Trophoblast cell (in vitro differentiated cells and primary cell): Measurements from ENCODE around the gene SERPINE1.

Source experiments
- DNase-seq, 2 donors: peaks; one replicate each; pipeline ENCODE4 v3.0.0-alpha.2; 2016
- H2AFZ ChIP-seq: 2 replicates; pipeline ENCODE4 v1.6.1; 2013; ENCODE audit warnings: low read length, moderate library complexity, mild to moderate bottlenecking; ENCODE audit not compliant: insufficient read depth, poor library complexity
- H2AK5ac ChIP-seq: 2 replicates; pipeline ENCODE4 v1.6.1; 2013; ENCODE audit warnings: mild to moderate bottlenecking, low read length
- H2BK120ac ChIP-seq: 2 replicates; pipeline ENCODE4 v1.6.1; 2013; ENCODE audit warnings: low read length, mild to moderate bottlenecking, moderate library complexity; ENCODE audit not compliant: insufficient read depth, poor library complexity
- H2BK12ac ChIP-seq: 2 replicates; pipeline ENCODE4 v1.6.1; 2013; ENCODE audit warnings: mild to moderate bottlenecking, low read length, moderate library complexity
- H2BK5ac ChIP-seq: 2 replicates; pipeline ENCODE4 v1.6.1; 2013; ENCODE audit warnings: low read length, low read depth, moderate library complexity, mild to moderate bottlenecking; ENCODE audit not compliant: poor library complexity
- H3K14ac ChIP-seq: 2 replicates; pipeline ENCODE4 v1.6.1; 2013; ENCODE audit warnings: mild to moderate bottlenecking, low read length
- H3K18ac ChIP-seq: 2 replicates; pipeline ENCODE4 v1.6.1; 2013; ENCODE audit warnings: mild to moderate bottlenecking, low read length
- H3K23ac ChIP-seq: 2 replicates; pipeline ENCODE4 v1.6.1; 2013; ENCODE audit warnings: low read length
- H3K27ac ChIP-seq: 2 replicates; pipeline ENCODE4 v1.5.1; 2013; ENCODE audit warnings: low read depth, mild to moderate bottlenecking, inconsistent platforms, low read length, moderate library complexity
- H3K27me3 ChIP-seq: 2 replicates; pipeline ENCODE4 v1.6.1; 2013; ENCODE audit warnings: inconsistent platforms, mild to moderate bottlenecking, low read length, moderate library complexity; ENCODE audit not compliant: insufficient read depth
- H3K36me3 ChIP-seq, 2 experiments: 1 replicate in 1 of 2; 2 replicates in 1 of 2; pipeline ENCODE4 v1.6.1; 2013; ENCODE audit warnings: low read length in 2 of 2, mild to moderate bottlenecking in 2 of 2, moderate library complexity in 1 of 2; ENCODE audit not compliant: insufficient read depth in 2 of 2, control insufficient read depth in 1 of 2
- H3K4ac ChIP-seq: 2 replicates; pipeline ENCODE4 v1.6.1; 2013; ENCODE audit warnings: low read depth, mild to moderate bottlenecking, low read length, moderate library complexity
- H3K4me1 ChIP-seq, 2 experiments: 1 replicate in 1 of 2; 2 replicates in 1 of 2; pipeline ENCODE4 v1.6.1; 2013; ENCODE audit warnings: low read length in 2 of 2, mild to moderate bottlenecking in 2 of 2, moderate library complexity in 1 of 2; ENCODE audit not compliant: insufficient read depth in 2 of 2, control insufficient read depth in 1 of 2
- H3K4me2 ChIP-seq: 2 replicates; pipeline ENCODE4 v1.6.1; 2013; ENCODE audit warnings: inconsistent platforms, mild to moderate bottlenecking, low read length, moderate library complexity
- H3K4me3 ChIP-seq: 2 replicates; pipeline ENCODE4 v1.5.1; 2013; ENCODE audit warnings: mild to moderate bottlenecking, low read depth, low read length, inconsistent platforms
- H3K79me1 ChIP-seq: one replicate; pipeline ENCODE4 v1.6.1; 2013; ENCODE audit warnings: low read length
- H3K79me2 ChIP-seq: 2 replicates; pipeline ENCODE4 v1.6.1; 2013; ENCODE audit warnings: low read length, mild to moderate bottlenecking; ENCODE audit not compliant: control insufficient read depth, insufficient read depth, poor library complexity
- H3K9ac ChIP-seq: 2 replicates; pipeline ENCODE4 v1.6.1; 2013; ENCODE audit warnings: mild to moderate bottlenecking, low read length
- H3K9me3 ChIP-seq: 2 replicates; pipeline ENCODE4 v1.6.1; 2013; ENCODE audit warnings: low read depth, mild to moderate bottlenecking, control low read depth, inconsistent platforms, low read length; ENCODE audit not compliant: insufficient read depth
- H4K12ac ChIP-seq: 2 replicates; pipeline ENCODE4 v1.6.1; 2013; ENCODE audit warnings: low read depth, mild to moderate bottlenecking, low read length, moderate library complexity
- H4K8ac ChIP-seq: 2 replicates; pipeline ENCODE4 v1.6.1; 2013; ENCODE audit warnings: low read depth, mild to moderate bottlenecking, low read length, moderate library complexity
- H4K91ac ChIP-seq: one replicate; pipeline ENCODE4 v1.6.1; 2013; ENCODE audit warnings: low read depth, mild to moderate bottlenecking, low read length, moderate library complexity
- WGBS: extraction: QIAGEN DNeasy Blood & Tissue Kit; methylation state at CpG from one replicate; pipeline ENCODE4 v1.1.7; 2013; ENCODE audit warnings: missing lambda C conversion rate; ENCODE audit not compliant: insufficient read length, insufficient coverage; ENCODE audit errors: extremely low coverage; 5-methylcytosine and 5-hydroxymethylcytosine counted together

SERPINE1 gene

GRCh38 chr7:101134399-101134980 is 7.6 kb downstream of the SERPINE1 start:
- H3K14ac ChIP-seq = no peak overlapping the region
- H3K4me2 ChIP-seq = no peak overlapping the region
- no peak overlapping the region for H2BK12ac ChIP-seq
- no peak overlapping the region for H2AFZ ChIP-seq
- H4K91ac ChIP-seq = no peak overlapping the region
- peaks cover 34 to 35% of the 10 kb centered on the region in 2 experiments for H3K36me3 ChIP-seq
- DNase-seq = peak; percentile 56 to 61
- no peak overlapping the region for H2BK5ac ChIP-seq
- H3K4ac ChIP-seq = no peak overlapping the region
- H2AK5ac ChIP-seq = no peak overlapping the region
- H3K27me3 ChIP-seq = no peaks in the 10 kb centered on the region
- H3K23ac ChIP-seq = no peak overlapping the region
- peaks cover 2% of the 10 kb centered on the region for H3K79me1 ChIP-seq
- H3K4me3 ChIP-seq = no peak overlapping the region
- H4K12ac ChIP-seq = no peak overlapping the region
- H3K9ac ChIP-seq = no peak overlapping the region
- peaks cover 0 to 5% of the 10 kb centered on the region in 2 experiments for H3K4me1 ChIP-seq
- peaks cover 3% of the 10 kb centered on the region for H3K9me3 ChIP-seq
- no peak overlapping the region for H3K27ac ChIP-seq
- no peak overlapping the region for H2BK120ac ChIP-seq
- no peak overlapping the region for H3K18ac ChIP-seq
- no peaks in the 10 kb centered on the region for H3K79me2 ChIP-seq
- no peak overlapping the region for H4K8ac ChIP-seq
- WGBS = no CpG with 5 or more reads among the region's 6 CpGs

DNA sequence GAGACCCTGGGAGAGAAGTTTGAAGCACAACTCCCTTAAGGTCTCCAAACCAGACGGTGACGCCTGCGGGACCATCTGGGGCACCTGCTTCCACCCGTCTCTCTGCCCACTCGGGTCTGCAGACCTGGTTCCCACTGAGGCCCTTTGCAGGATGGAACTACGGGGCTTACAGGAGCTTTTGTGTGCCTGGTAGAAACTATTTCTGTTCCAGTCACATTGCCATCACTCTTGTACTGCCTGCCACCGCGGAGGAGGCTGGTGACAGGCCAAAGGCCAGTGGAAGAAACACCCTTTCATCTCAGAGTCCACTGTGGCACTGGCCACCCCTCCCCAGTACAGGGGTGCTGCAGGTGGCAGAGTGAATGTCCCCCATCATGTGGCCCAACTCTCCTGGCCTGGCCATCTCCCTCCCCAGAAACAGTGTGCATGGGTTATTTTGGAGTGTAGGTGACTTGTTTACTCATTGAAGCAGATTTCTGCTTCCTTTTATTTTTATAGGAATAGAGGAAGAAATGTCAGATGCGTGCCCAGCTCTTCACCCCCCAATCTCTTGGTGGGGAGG is 10.8 kb downstream of the SERPINE1 start:
- H2BK120ac ChIP-seq = peak overlapping the region; percentile 74
- peaks cover 7 to 10% of the 10 kb centered on the region in 2 experiments for H3K4me1 ChIP-seq
- no peak overlapping the region for H3K14ac ChIP-seq
- no peaks in the 10 kb centered on the region for H3K79me2 ChIP-seq
- peak overlapping the region; percentile 62 for H4K8ac ChIP-seq
- H2AK5ac ChIP-seq = peak overlapping the region; percentile 97
- no peaks in the 10 kb centered on the region for H3K27me3 ChIP-seq
- peaks cover 21 to 25% of the 10 kb centered on the region in 2 experiments for H3K36me3 ChIP-seq
- peak overlapping the region; percentile 58 for H4K91ac ChIP-seq
- H4K12ac ChIP-seq = no peak overlapping the region
- peak; percentile 66 to 69 for DNase-seq
- H3K9ac ChIP-seq = no peak overlapping the region
- no peak overlapping the region for H3K27ac ChIP-seq
- H3K4me2 ChIP-seq = peak overlapping the region; percentile 81
- peak overlapping the region; percentile 43 for H2BK5ac ChIP-seq
- peak overlapping the region; percentile 90 for H2BK12ac ChIP-seq
- H3K4me3 ChIP-seq = no peak overlapping the region
- H3K79me1 ChIP-seq = peaks cover 6% of the 10 kb centered on the region
- H3K4ac ChIP-seq = no peak overlapping the region
- no CpG with 5 or more reads among the region's 9 CpGs for WGBS
- H2AFZ ChIP-seq = no peak overlapping the region
- H3K18ac ChIP-seq = peak overlapping the region; percentile 62
- H3K23ac ChIP-seq = no peak overlapping the region
- H3K9me3 ChIP-seq = peaks cover 3% of the 10 kb centered on the region

- Histone ChIP-seq H4K8ac (no peak overlapping the region), H4K12ac (no peak overlapping the region), H2BK12ac (no peak overlapping the region), H3K79me2 (no peaks in the 10 kb centered on the region), H2AFZ (no peak overlapping the region), H3K14ac (no peak overlapping the region), H2BK120ac (no peak overlapping the region), H3K27me3 (no peaks in the 10 kb centered on the region), H3K18ac (no peak overlapping the region), H3K9ac (no peak overlapping the region), H3K4me2 (peak overlapping the region; percentile 81), H3K9me3 (peaks cover 3% of the 10 kb centered on the region), H4K91ac (no peak overlapping the region), H3K79me1 (peaks cover 6% of the 10 kb centered on the region), H3K4me3 (no peak overlapping the region), H3K4ac (no peak overlapping the region), H2BK5ac (peak overlapping the region; percentile 43), H3K27ac (peak overlapping the region; percentile 61), H3K23ac (no peak overlapping the region), H2AK5ac (no peak overlapping the region), H3K4me1 (peaks cover 7 to 10% of the 10 kb centered on the region in 2 experiments), H3K36me3 (peaks cover 21 to 22% of the 10 kb centered on the region in 2 experiments)
- DNase-seq = peak; percentile 98
- WGBS = no CpG with 5 or more reads among the region's 16 CpGs
These were observed 11.4 kb downstream of the SERPINE1 start for GRCh38 chr7:101138213-101138870.

DNA sequence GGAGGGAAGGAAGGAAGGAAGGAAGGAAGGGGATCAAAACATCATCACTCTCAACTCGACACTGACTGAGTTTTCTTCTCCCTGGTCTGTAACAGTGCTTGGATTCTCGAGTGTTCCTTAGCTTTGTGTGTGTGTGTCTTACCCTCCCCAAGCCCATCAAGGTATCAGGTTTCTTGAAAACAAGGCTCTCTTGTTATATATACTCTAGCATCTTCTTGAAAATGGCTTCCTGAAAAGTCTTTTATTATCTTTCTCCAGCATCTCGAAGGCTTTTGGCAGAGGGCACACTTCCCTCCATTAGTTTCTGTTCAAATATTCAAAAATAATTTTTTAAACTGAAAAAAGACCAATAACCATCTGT is 13.4 kb downstream of the SERPINE1 start:
- Histone ChIP-seq H3K23ac (no peak overlapping the region), H3K79me2 (no peaks in the 10 kb centered on the region), H3K27me3 (no peaks in the 10 kb centered on the region), H4K12ac (no peak overlapping the region), H2AK5ac (no peak overlapping the region), H4K8ac (no peak overlapping the region), H3K18ac (no peak overlapping the region), H3K9me3 (no peaks in the 10 kb centered on the region), H3K14ac (no peak overlapping the region), H3K4me1 (peaks cover 7 to 10% of the 10 kb centered on the region in 2 experiments), H3K9ac (no peak overlapping the region), H3K27ac (no peak overlapping the region), H3K79me1 (peaks cover 6% of the 10 kb centered on the region), H3K4ac (no peak overlapping the region), H3K36me3 (peaks cover 12 to 13% of the 10 kb centered on the region in 2 experiments), H2BK120ac (no peak overlapping the region), H3K4me3 (no peak overlapping the region), H3K4me2 (no peak overlapping the region), H2BK12ac (no peak overlapping the region), H2BK5ac (no peak overlapping the region), H2AFZ (no peak overlapping the region), H4K91ac (no peak overlapping the region)
- no CpG with 5 or more reads among the region's 3 CpGs for WGBS
- peak in 1 of 2 donors; percentile 68 for DNase-seq
